Measurements from ENCODE around the gene GLRX. TPM values are rescaled to one million over a fixed set of nuclear protein-coding genes. Genes with fewer than 3 reads are reported as not detected.
A peak's percentile ranks its signal among the peaks of the same experiment; 100 is the strongest.

GLRX gene
- total RNA-seq, 1 donor from 2014 or later = 139 TPM

DNA sequence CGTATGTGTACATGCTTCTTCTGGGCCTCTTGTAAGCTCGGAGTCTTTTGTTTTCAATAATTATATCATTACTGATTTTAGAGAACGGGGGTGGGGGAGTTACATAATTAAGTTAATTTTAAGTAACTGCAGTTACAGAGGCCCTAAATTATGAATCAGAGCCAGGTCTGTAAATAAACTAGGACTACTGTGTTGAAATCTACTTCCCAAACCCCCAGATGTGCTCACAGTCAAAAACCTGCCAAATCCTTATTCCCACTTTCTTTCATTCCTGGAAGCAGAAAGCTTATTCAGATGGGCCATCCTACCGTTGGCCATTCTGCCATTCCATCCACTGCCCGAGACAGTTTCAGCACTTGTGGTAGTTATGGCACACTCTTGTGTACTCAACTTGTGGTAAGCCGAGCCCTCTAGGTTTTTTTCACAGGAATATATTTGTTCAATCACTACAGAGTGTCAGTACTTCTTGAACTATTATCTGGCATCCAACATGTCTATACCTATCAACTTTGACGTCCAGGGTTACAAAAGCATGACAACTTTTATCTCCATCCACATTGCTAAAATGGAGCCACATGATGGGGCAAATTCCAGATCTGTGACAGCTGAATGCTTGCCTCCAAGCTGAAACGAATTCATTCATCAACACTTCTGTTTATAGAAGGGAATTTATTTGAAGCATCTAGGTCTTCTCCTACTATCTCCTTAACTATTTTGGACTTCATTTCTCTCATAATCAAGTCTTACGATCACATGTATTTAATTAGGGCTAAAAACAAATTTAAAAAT lies 37.8 kb downstream of the GLRX start:
- H3K4me1 ChIP-seq = peaks cover 57% of the 10 kb centered on the region
- no peaks in the 10 kb centered on the region for H3K9me3 ChIP-seq (replicated peaks)
- peaks cover 22% of the 10 kb centered on the region for H3K36me3 ChIP-seq
- H3K4me3 ChIP-seq = no peak overlapping the region
- H3K27ac ChIP-seq (replicated peaks) = peak overlapping the region; percentile 46
- TF ChIP-seq, protein P1, sequence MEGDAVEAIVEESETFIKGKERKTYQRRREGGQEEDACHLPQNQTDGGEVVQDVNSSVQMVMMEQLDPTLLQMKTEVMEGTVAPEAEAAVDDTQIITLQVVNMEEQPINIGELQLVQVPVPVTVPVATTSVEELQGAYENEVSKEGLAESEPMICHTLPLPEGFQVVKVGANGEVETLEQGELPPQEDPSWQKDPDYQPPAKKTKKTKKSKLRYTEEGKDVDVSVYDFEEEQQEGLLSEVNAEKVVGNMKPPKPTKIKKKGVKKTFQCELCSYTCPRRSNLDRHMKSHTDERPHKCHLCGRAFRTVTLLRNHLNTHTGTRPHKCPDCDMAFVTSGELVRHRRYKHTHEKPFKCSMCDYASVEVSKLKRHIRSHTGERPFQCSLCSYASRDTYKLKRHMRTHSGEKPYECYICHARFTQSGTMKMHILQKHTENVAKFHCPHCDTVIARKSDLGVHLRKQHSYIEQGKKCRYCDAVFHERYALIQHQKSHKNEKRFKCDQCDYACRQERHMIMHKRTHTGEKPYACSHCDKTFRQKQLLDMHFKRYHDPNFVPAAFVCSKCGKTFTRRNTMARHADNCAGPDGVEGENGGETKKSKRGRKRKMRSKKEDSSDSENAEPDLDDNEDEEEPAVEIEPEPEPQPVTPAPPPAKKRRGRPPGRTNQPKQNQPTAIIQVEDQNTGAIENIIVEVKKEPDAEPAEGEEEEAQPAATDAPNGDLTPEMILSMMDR (IDR thresholded peaks at IDR 0.05; ENCODE audit: borderline replicate concordance) = no peak
- no peaks in the 10 kb centered on the region for H3K27me3 ChIP-seq (ENCODE audit: low read depth)
- no peak for DNase-seq
- intact Hi-C loops (cut with micrococcal nuclease) = no loop called here

DNA sequence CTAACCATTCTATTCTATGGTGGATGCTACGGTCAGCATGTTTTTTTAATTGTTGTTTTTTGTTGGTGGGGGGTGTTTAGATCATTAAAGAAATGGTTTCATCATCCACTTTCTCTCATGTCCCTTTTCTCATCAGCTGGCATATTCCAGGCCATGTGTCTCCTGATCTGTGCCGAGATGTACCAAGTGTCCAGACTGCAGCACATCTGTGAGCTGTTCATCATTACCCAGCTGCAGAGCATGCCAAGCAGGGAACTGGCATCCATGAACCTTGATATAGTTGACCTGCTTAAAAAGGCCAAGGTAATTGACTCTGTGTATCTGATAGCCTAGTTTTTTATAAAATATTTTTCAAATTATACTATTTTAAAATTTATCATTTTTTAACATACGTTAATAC lies 38.9 kb downstream of the GLRX start:
- peak overlapping the region; percentile 46 for H3K27ac ChIP-seq (replicated peaks)
- H3K4me3 ChIP-seq = no peak overlapping the region
- H3K27me3 ChIP-seq (ENCODE audit: low read depth) = no peaks in the 10 kb centered on the region
- no peak for DNase-seq
- H3K36me3 ChIP-seq = peaks cover 16% of the 10 kb centered on the region
- H3K9me3 ChIP-seq (replicated peaks) = no peaks in the 10 kb centered on the region
- intact Hi-C loops (cut with micrococcal nuclease) = no loop called here
- TF ChIP-seq, protein P1 (IDR thresholded peaks at IDR 0.05; ENCODE audit: borderline replicate concordance) = no peak
- H3K4me1 ChIP-seq = peaks cover 68% of the 10 kb centered on the region

DNA sequence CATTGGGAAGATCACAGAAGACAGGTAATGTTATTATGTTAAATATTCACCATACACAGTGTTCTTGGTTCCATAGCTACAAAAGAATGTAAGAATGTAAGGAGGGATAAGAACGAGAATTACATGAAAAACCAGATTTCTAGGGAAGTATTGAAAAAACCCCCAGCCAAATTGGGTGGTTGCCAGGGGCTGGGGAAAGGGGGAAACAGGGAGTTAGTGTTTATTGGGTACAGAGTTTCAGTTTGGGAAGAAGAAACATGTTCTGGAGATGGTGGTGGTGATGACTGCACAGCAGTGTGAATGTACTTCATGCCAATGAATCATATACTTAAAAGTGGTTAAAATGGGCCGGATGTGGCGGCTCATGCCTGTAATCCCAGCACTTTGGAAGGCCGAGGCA lies 40.3 kb downstream of the GLRX start:
- peaks cover 64% of the 10 kb centered on the region for H3K4me1 ChIP-seq
- H3K27ac ChIP-seq (replicated peaks) = no peak overlapping the region
- DNase-seq = no peak
- TF ChIP-seq, protein P1 (IDR thresholded peaks at IDR 0.05; ENCODE audit: borderline replicate concordance) = no peak
- no peaks in the 10 kb centered on the region for H3K9me3 ChIP-seq (replicated peaks)
- H3K27me3 ChIP-seq (ENCODE audit: low read depth) = no peaks in the 10 kb centered on the region
- no peak overlapping the region for H3K4me3 ChIP-seq
- intact Hi-C loops (cut with micrococcal nuclease) = no loop called here
- peaks cover 8% of the 10 kb centered on the region for H3K36me3 ChIP-seq

DNA sequence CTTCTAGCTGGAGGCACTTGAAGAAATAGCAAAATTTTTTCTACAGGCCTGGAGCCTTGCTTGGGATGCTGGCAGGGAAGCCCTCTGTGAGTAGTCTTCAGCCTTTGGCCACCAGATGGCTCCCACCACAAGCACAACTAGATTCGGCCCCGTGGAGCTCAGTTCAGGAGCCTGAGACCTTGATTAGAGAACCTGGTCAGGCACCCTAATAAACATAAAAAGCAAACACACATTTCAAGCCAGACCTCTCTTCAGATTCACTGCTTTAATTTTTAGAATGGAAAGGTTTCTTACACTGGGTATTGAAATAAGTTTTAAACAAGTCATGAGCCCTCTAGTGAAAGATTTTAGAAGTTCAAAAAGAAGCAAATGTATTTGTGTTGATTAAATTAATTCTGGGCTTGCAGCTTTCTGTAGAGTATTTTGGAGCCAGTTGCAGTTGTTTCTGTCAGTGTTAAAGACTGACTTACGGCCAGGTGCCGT lies 41.4 kb downstream of the GLRX start:
- TF ChIP-seq, protein P1 (IDR thresholded peaks at IDR 0.05; ENCODE audit: borderline replicate concordance) = peak; percentile 92
- H3K4me1 ChIP-seq = peaks cover 54% of the 10 kb centered on the region
- H3K27ac ChIP-seq (replicated peaks) = peak overlapping the region; percentile 62

DNA sequence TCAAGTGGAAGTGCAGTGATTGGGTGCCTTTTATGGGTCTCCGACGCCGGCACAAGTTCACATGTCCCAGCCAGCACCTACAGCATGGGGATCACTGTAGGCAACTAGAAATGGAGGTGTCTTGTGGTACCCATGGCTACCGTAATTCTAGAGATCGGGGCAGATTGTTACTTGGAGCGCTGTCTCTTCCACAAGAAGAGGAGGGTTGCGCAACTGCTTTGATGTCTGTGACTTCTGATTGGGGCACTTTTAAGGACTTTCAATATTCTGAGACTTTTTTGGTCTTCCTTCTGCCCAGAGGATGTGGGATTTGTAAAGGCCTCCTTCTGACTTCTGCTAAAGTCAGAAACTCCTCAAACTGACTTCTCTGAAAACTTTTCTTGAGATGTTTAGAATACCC lies 41.9 kb downstream of the GLRX start:
- H3K27me3 ChIP-seq (ENCODE audit: low read depth) = no peaks in the 10 kb centered on the region

More for the DNA sequence above, 41.4 kb downstream of the GLRX start:
- peaks cover 8% of the 10 kb centered on the region for H3K36me3 ChIP-seq
- DNase-seq = peak; percentile 78
- H3K9me3 ChIP-seq (replicated peaks) = no peaks in the 10 kb centered on the region
- intact Hi-C loops (cut with micrococcal nuclease) = loop anchor here (1.0 kb wide), 1 partner anchor 66 kb away; no protein-coding TSS in a partner anchor
- no peaks in the 10 kb centered on the region for H3K27me3 ChIP-seq (ENCODE audit: low read depth)
- no peak overlapping the region for H3K4me3 ChIP-seq

More for the DNA sequence above, 41.9 kb downstream of the GLRX start:
- H3K4me1 ChIP-seq = peaks cover 49% of the 10 kb centered on the region
- DNase-seq = no peak
- peaks cover 8% of the 10 kb centered on the region for H3K36me3 ChIP-seq
- no peak overlapping the region for H3K4me3 ChIP-seq
- TF ChIP-seq, protein P1 (IDR thresholded peaks at IDR 0.05; ENCODE audit: borderline replicate concordance) = no peak
- no peaks in the 10 kb centered on the region for H3K9me3 ChIP-seq (replicated peaks)
- intact Hi-C loops (cut with micrococcal nuclease) = no loop called here
- peak overlapping the region; percentile 62 for H3K27ac ChIP-seq (replicated peaks)
